GM13976 (cell line): ENCODE data around the gene VEPH1.

Experiments
- DNase-seq: peaks from one replicate; pipeline ENCODE4 v3.0.0; 2012; ENCODE audit warnings: low spot score
- CTCF ChIP-seq: IDR thresholded peaks from 2 replicates; pipeline ENCODE4 v1.5.1; 2012; ENCODE audit warnings: borderline replicate concordance, mild to moderate bottlenecking; ENCODE audit not compliant: insufficient read depth; ENCODE audit errors: extremely low read depth, missing control alignments, control extremely low read depth
- in situ Hi-C: fragments of 300-500 bp; cut with MboI; formaldehyde crosslinking; loops from one replicate; pipeline ENCODE4 v1.12.0; 2022; ENCODE audit warnings: low sequenced_read_pairs, mixed read lengths, inconsistent platforms; ENCODE audit not compliant: unreplicated experiment

The VEPH1 gene

GRCh38 chr3:157249606-157250005 lies 253.6 kb downstream of the VEPH1 start:
- in situ Hi-C loops: no loop called here
- no peak for TF ChIP-seq CTCF
- no peak for DNase-seq

GRCh38 chr3:157248590-157249422 lies 254.4 kb downstream of the VEPH1 start:
- no peak for DNase-seq
- TF ChIP-seq CTCF: no peak
- in situ Hi-C loops: no loop called here

GRCh38 chr3:157247391-157247790 lies 255.8 kb downstream of the VEPH1 start:
- TF ChIP-seq CTCF: no peak
- no peak for DNase-seq
- in situ Hi-C loops: no loop called here

- in situ Hi-C loops: no loop called here
Observed at GRCh38 chr3:157242836-157243235, 260.4 kb downstream of the VEPH1 start.

GRCh38 chr3:157241599-157241998 lies 261.6 kb downstream of the VEPH1 start:
- no peak for TF ChIP-seq CTCF
- in situ Hi-C loops: no loop called here
- no peak for DNase-seq

More at GRCh38 chr3:157242836-157243235, 260.4 kb downstream of the VEPH1 start:
- no peak for DNase-seq
- TF ChIP-seq CTCF: no peak

- in situ Hi-C loops: no loop called here
- no peak for TF ChIP-seq CTCF
- no peak for DNase-seq
Observed at GRCh38 chr3:157240408-157240807, 262.8 kb downstream of the VEPH1 start.
